Esophagus muscularis mucosa (tissue), 4 donors: ENCODE data around the gene DOC2A. TPM values are rescaled to one million over a fixed set of nuclear protein-coding genes. Genes with fewer than 3 reads are reported as not detected.
"Not testable (repeated sequence)": the region's sequence is repeated elsewhere in the genome, so short reads cannot be mapped to it uniquely, and the experiment has no call there.

Source experiments
- DNase-seq: peaks from one replicate; pipeline ENCODE4 v3.0.0-alpha.2; 2017; ENCODE audit errors: extremely low spot score
- H3K27ac ChIP-seq, 4 donors: fragments of 200-600 bp; sonication (generic); replicated peaks in 1 of 4; 1 replicate in 3 of 4; 2 replicates in 1 of 4; pipeline ENCODE4 v1.5.1; 2016 to 2019; ENCODE audit warnings: mild to moderate bottlenecking in 1 of 4
- H3K27me3 ChIP-seq, 4 donors: fragments of 200-600 bp; sonication (generic); one replicate each; pipeline versions ENCODE4 v1.5.1 to v1.6.0; 2016 to 2019
- H3K36me3 ChIP-seq, 4 donors: fragments of 200-600 bp; sonication (generic); one replicate each; pipeline ENCODE4 v1.5.1; 2016 to 2019
- H3K4me1 ChIP-seq, 4 donors: fragments of 200-600 bp; sonication (generic); one replicate each; pipeline ENCODE4 v1.5.1; 2016 to 2019
- H3K4me3 ChIP-seq, 4 donors: fragments of 200-600 bp; sonication (generic); 1 replicate in 2 of 4; 2 replicates in 2 of 4; pipeline ENCODE4 v1.5.1; 2016 to 2019; ENCODE audit warnings: mild to moderate bottlenecking in 4 of 4, moderate library complexity in 1 of 4
- H3K9me3 ChIP-seq, 4 donors: fragments of 200-600 bp; sonication (generic); 1 replicate in 3 of 4; 2 replicates in 1 of 4; pipeline ENCODE4 v1.5.1; 2016 to 2019
- CTCF ChIP-seq, 3 experiments: fragments of 200-600 bp in 2 of 3; fragments of 450-650 bp in 1 of 3; sonication (generic) in 2 of 3; IDR thresholded peaks; one replicate each; pipeline ENCODE4 v1.5.1; 2017 to 2019; ENCODE audit warnings: antibody characterized with exemption in 3 of 3, mild to moderate bottlenecking in 2 of 3, moderate library complexity in 1 of 3
- EP300 ChIP-seq: sonication (generic); formaldehyde crosslinking; IDR thresholded peaks from one replicate; pipeline ENCODE4 v1.6.1; 2017; ENCODE audit warnings: antibody characterized with exemption
- POLR2A ChIP-seq: fragments of 450-650 bp; IDR thresholded peaks from one replicate; pipeline ENCODE4 v1.6.1; 2017; ENCODE audit warnings: antibody characterized with exemption, moderate library complexity, mild to moderate bottlenecking, low read depth
- POLR2AphosphoS5 ChIP-seq, 2 donors: sonication (generic); formaldehyde crosslinking; IDR thresholded peaks; one replicate each; pipeline ENCODE4 v1.6.1; 2017; ENCODE audit warnings: antibody characterized with exemption in 2 of 2
- WGBS: methylation state at CpG from one replicate; pipeline ENCODE4 v1.1.5; 2018; 5-methylcytosine and 5-hydroxymethylcytosine counted together
- intact Hi-C: fragments of 100-400 bp; cut with DNase I; formaldehyde crosslinking; loops from one replicate; pipeline ENCODE4 v1.15.1; 2023
- total RNA-seq, 4 donors: library from RNA; depleted of rRNA; stranded (reverse); fragments of >200 nt; gene quantifications; one replicate each; pipeline versions ENCODE4 v1.1.0 to v1.2.1, GENCODE V29; 2016

DOC2A gene
- total RNA-seq, 4 donors from 2014 or later, result 0.50 to 0.83 TPM; not detected in 2

- intact Hi-C loops, result loop anchor here (5.0 kb wide), 1 partner anchor 34 kb away; the partner anchor contains the start of gene KCTD13
- TF ChIP-seq POLR2AphosphoS5 (IDR thresholded peaks at IDR 0.05), result peak; percentile 78 to 90
- TF ChIP-seq EP300, result no peak
- peak; percentile 26 for TF ChIP-seq POLR2A
- peak; percentile 33 to 59 (median 59) for TF ChIP-seq CTCF (IDR thresholded peaks at IDR 0.05)
- DNase-seq, result peak; percentile 96
Observed at GRCh38 chr16:29961479-29962343, 49.1 kb downstream of the DOC2A start, which contains the start of gene TMEM219. TSS of gene TMEM219 (plus strand) at chr16:29962079. CDS start at chr16:29963144, 1,065 bp downstream.

GRCh38 chr16:29961127-29961478 is 49.7 kb downstream of the DOC2A start:
- no peak for DNase-seq
- Histone ChIP-seq H3K27ac (peak overlapping the region; percentile 92 to 95 (median 94)), H3K27me3 (no peaks in the 10 kb centered on the region), H3K9me3 (no peaks in the 10 kb centered on the region), H3K4me3 (peak overlapping the region; percentile 73 to 95 (median 80)), H3K4me1 (peaks cover 8 to 34% (median 25%) of the 10 kb centered on the region in 4 donors), H3K36me3 (peaks cover 0 to 21% (median 6%) of the 10 kb centered on the region in 4 donors)
- WGBS, result 62% methylated on average over 10 of the region's 10 CpGs
- intact Hi-C loops, result loop anchor here (5.0 kb wide), 1 partner anchor 34 kb away; the partner anchor contains the start of gene KCTD13
- TF ChIP-seq CTCF (IDR thresholded peaks at IDR 0.05) (no peak), EP300 (no peak), POLR2AphosphoS5 (IDR thresholded peaks at IDR 0.05) (no peak), POLR2A (no peak)

More at GRCh38 chr16:29961479-29962343, 49.1 kb downstream of the DOC2A start, which contains the start of gene TMEM219:
- peak within 1 kb of the TSS; percentile 92 to 95 (median 94) for H3K27ac ChIP-seq
- peaks cover 8 to 34% (median 25%) of the 10 kb centered on the region in 4 donors for H3K4me1 ChIP-seq
- peak within 1 kb of the TSS; percentile 73 to 95 (median 80) for H3K4me3 ChIP-seq
- peaks cover 0 to 26% (median 6%) of the 10 kb centered on the region in 4 donors for H3K36me3 ChIP-seq
- no peaks in the 10 kb centered on the region for H3K9me3 ChIP-seq
- no peaks in the 10 kb centered on the region for H3K27me3 ChIP-seq
- whole genome bisulfite sequencing, result under 1% methylated on average over 45 of the region's 75 CpGs

GRCh38 chr16:29959821-29960220 is 51.0 kb downstream of the DOC2A start:
- H3K36me3 ChIP-seq, H3K27ac ChIP-seq, H3K9me3 ChIP-seq, H3K4me3 ChIP-seq, H3K27me3 ChIP-seq, DNase-seq: not testable (repeated sequence)
- H3K4me1 ChIP-seq, result peaks cover 8 to 32% (median 24%) of the 10 kb centered on the region in 4 donors
- intact Hi-C loops, result loop anchor here (5.0 kb wide), 1 partner anchor 33 kb away; the partner anchor contains the start of gene KCTD13
- 88% methylated on average over 4 of the region's 4 CpGs for WGBS

DNA sequence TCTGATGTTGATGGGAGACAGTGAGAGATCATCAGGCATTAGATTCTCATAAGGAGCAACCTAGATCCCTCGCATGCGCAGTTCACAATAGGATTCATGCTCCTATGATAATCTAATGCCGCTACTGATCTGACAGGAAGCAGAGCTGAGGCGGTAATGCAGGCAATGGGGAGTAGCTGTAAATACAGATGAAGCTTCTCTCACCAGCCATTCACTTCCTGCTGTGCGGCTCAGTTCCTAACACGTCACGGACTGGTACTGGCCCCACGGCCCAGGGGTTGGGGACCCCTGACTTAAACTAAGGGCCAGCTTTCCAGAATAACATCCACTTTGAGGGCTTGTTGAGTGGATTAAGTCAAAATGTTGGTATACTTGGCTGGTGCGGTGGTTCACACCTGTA is 51.5 kb downstream of the DOC2A start:
- intact Hi-C loops, result no loop called here
- no peak for DNase-seq
- H3K4me3 ChIP-seq, result no peak overlapping the region
- no peaks in the 10 kb centered on the region for H3K9me3 ChIP-seq
- no peaks in the 10 kb centered on the region for H3K27me3 ChIP-seq
- 91% methylated on average over 8 of the region's 9 CpGs for WGBS
- no peak overlapping the region for H3K27ac ChIP-seq
- H3K36me3 ChIP-seq, result peaks cover 0 to 4% (median 1%) of the 10 kb centered on the region in 4 donors
- peaks cover 8 to 26% (median 21%) of the 10 kb centered on the region in 4 donors for H3K4me1 ChIP-seq
- TF ChIP-seq CTCF (IDR thresholded peaks at IDR 0.05) (no peak), EP300 (no peak), POLR2A (no peak), POLR2AphosphoS5 (IDR thresholded peaks at IDR 0.05) (no peak)

- WGBS, result 94% methylated on average over 5 of the region's 5 CpGs
- Histone ChIP-seq H3K4me3 (no peak overlapping the region), H3K27ac (no peak overlapping the region), H3K9me3 (no peaks in the 10 kb centered on the region), H3K4me1 (peaks cover 8 to 22% (median 19%) of the 10 kb centered on the region in 4 donors), H3K36me3 (no peaks in the 10 kb centered on the region), H3K27me3 (no peaks in the 10 kb centered on the region)
- DNase-seq, result no peak
- intact Hi-C loops, result no loop called here
- no peak for TF ChIP-seq CTCF (IDR thresholded peaks at IDR 0.05)
- no peak for TF ChIP-seq POLR2AphosphoS5 (IDR thresholded peaks at IDR 0.05)
- TF ChIP-seq POLR2A, result no peak
- TF ChIP-seq EP300, result no peak
Observed at GRCh38 chr16:29958756-29959155, 52.1 kb downstream of the DOC2A start.
